OCI-LY7 (cell line): Measurements from ENCODE around the gene FMNL2.

Experiments used
- EZH2phosphoT487 ChIP-seq: fragments of 200-600 bp; sonication (generic); IDR thresholded peaks from 2 replicates; pipeline ENCODE4 v1.6.1; 2018; ENCODE audit warnings: low read depth, borderline replicate concordance, mild to moderate bottlenecking, mixed run types, antibody characterized with exemption, low read length, moderate library complexity, mixed read lengths
- TF ChIP-seq, protein P1 (sequence below): fragments of 200-600 bp; sonication (generic); conservative IDR thresholded peaks from 2 replicates; pipeline ENCODE4 v1.5.1; 2014; ENCODE audit warnings: mild to moderate bottlenecking, antibody characterized with exemption, low read length, moderate library complexity, mixed read lengths

DNA sequence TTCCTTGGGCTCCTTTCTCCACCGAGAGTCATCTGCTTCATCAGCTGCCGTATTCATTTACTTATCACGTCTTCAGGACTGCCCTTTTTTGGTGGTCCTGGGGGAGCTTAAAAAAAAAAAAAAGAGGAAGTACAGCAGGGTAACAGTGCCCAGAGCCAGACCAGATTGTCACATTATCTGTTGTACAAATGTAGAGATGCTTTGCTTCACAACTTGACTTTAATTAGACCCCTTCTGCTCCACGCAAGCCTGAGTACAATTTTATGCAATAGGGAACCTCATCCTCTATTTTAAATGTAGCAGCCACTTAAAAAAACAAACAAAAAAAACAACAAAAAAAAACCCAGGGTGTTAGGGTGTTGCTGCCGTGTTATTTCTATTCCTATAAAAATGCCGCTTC, 254.0 kb downstream of the FMNL2 start:
- TF ChIP-seq, protein P1, sequence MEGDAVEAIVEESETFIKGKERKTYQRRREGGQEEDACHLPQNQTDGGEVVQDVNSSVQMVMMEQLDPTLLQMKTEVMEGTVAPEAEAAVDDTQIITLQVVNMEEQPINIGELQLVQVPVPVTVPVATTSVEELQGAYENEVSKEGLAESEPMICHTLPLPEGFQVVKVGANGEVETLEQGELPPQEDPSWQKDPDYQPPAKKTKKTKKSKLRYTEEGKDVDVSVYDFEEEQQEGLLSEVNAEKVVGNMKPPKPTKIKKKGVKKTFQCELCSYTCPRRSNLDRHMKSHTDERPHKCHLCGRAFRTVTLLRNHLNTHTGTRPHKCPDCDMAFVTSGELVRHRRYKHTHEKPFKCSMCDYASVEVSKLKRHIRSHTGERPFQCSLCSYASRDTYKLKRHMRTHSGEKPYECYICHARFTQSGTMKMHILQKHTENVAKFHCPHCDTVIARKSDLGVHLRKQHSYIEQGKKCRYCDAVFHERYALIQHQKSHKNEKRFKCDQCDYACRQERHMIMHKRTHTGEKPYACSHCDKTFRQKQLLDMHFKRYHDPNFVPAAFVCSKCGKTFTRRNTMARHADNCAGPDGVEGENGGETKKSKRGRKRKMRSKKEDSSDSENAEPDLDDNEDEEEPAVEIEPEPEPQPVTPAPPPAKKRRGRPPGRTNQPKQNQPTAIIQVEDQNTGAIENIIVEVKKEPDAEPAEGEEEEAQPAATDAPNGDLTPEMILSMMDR, result no peak
- TF ChIP-seq EZH2phosphoT487, result no peak
